Measurements from ENCODE around the gene HOXD12.

HOXD12 gene

DNA sequence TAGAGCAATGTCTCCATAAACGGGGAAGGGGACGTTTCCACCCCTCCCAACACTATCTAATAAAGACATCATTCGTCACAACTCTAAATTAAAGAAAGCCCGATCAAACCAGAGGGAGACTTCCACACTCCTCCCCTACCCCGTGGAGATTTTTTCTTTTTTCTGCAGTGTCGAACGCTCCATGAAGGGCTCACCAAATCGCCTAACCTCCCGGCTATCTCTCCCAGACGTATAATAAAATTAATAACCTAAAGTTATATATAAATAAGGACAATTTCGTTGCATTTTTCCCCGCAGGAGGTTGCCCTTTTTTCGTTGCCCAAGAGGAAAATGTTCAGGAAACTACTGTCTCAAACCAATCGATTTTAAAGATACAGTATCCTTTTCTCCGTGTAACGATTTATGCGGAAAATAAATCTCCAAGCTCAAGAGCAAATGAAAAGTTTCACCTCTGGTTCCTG is 18.2 kb upstream of the HOXD12 start:
- DNase-seq = no peak

DNA sequence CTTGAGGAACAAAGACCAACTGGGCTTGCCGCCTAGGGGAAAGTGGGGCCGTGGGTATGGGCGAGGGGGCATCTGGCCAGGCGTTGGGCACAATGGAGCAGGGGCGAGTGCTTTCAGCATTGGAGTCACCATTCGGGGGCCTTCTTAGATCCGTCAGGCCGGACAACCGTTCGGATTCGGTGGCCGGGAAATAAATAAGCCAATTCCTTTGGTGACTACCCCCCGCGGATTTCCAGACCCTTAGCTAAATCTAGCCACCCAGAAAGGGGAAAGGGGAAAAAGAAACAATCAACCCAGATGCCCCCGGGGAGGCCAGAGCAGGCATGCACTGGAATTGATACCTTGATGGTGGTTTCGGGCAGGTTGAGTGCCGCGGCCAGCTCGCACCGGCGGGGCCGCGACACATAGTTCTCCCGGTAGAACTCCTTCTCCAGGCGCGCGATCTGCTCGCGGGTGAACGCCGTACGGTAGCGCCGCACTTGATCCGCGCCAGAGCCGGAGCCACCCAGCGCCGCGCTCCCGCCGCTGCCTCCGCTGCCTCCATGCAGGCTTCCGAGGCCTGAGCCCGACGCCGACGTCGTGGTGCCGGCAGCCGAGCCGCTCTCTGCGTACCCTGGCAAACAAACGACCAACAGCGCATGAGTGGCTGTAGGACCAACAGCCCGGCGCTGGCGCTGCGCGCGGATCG is 17.6 kb upstream of the HOXD12 start:
- no peak for DNase-seq

DNA sequence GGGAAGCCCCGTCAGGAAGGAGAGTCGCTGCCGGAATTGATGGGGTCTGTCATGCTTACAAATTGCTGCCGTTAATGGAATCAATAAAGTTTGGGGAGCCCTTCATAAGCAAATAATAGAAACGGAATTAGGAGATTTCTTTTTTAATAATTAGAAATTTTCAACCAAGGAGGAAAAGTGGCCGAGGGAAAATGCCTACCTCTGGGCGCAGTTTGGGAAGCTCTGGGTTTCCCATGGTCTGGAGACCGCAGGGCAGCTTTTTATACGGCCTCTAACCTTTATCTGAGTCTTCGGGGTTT is 17.1 kb upstream of the HOXD12 start:
- no peak for DNase-seq

DNA sequence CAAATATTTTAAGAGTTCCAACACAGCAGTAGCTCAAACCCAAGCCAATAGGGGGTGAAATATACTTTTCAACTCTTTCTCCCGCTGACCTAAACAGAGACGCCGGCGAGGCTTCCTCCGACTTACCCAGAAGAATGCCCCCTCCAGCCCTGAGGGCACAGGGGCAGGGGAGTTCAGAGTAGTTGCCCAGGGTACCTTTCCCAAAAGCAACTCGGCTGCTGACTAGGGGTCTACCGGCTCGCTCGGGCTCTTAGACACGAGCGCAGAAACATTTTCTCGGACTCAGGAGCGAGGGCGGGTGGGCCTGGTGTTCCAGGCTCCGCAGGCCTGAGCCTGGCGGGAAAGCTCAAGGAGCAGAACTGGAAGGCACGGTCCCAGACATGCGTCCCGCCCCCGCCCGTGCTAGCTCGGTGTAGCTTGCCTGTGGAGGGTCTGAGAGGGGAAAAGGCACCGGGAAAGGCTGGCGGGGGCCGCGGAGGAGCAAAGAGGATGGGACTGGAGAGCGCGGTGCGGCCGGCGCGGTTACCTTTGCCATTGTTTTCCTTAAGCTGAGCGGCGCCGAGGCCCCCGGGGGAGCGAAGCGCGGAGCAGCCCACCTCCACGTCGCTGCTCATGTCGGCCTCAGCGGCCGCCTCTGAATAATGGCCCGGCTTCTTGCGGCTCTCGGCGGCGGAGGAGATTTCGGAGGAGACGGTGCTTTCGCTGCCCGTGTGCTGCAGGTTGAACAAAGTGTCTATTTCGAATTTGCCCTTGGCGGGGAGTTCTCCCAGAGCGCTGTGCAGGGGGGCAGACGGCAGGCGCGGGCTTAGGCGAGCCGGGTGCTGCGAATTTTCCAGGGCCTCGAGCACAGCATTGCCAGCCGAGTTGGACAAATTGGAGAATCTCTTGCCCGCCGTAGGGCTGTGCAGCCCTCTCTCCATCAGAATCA is 16.5 kb upstream of the HOXD12 start:
- no peak for DNase-seq

DNA sequence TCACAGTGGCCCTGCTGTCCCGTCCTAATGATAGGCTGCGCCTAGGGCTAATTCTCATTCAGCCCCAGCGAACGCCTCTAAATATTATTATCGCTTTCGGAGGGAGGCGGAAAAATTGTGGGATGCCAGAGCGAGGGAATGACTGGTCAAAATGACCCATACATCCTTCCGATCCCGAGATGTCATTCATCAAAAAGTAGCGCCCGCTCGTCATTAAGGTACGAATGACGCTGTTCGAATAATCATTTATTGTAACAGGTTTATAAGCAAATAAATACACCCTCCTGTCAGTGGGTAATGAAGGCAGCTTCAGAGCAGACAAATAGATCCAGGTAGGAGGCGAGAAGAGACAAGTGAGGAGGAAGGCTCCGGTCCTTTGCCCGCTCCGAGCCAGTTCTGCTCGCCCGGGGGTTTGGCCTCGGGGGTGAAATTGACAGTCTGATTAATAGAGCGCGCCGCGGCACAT is 15.8 kb upstream of the HOXD12 start, which contains the start of gene EVX2:
TSS of gene EVX2 (minus strand) at position 167 of the 466 bp plus-strand sequence. CDS start 186 bp downstream, outside the sequence.
- no peak for DNase-seq

DNA sequence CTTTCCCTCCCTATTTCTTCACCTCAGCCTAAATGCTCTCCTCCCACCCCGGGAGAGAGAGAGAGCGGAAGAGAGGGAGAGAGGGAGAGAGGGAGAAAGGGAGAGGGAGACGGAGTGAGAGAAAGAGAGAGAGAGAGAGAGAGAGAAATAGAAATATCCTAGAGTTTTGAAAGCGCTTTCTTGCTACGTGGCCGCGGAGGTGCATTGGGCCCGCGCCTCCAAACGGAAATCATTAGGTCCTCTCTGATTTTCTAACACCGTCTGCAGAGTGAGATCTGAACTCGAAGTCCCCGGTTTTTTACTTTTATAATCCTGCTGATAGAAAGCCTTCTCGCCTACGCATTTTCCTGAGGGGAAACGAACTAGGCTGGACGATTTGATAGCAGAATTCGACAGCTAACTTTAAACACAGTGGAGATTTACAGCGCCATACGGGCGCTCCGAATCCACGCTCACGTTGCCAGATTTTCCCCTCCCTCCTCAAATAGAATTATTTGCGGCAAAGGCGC is 14.9 kb upstream of the HOXD12 start:
- DNase-seq = no peak

DNA sequence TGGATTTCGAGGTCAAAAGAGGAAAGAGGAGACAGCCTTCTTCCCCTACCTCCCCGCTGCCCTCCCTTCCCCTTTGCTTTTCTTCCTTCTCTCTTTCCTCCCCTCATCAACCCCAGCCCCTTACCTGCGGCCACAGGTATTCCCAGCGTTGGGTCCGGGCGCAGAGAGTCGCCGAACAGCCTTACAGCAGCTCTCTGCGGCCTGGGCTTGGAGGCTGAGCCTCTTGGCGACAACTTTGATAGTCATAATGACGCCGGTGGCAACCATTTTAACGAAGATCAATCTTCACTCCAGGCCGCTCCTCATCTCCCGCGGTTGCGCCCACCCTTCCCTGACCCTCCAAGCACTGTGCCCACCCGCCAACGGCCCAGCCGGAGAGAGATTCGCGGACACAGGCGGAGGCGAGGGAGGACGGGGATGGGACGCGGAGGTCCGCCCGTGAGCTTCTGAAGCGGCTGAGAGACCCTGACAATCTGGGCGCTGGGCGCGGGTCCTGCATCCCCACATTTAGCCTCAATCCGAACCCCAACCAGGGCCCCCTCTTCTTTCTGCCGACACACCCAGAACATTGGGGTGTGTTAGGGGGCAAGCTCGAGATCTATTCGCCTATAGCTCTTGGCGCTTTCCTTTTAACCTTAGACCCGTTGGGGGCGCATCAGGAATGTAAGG is 14.3 kb upstream of the HOXD12 start:
- no peak for DNase-seq

DNA sequence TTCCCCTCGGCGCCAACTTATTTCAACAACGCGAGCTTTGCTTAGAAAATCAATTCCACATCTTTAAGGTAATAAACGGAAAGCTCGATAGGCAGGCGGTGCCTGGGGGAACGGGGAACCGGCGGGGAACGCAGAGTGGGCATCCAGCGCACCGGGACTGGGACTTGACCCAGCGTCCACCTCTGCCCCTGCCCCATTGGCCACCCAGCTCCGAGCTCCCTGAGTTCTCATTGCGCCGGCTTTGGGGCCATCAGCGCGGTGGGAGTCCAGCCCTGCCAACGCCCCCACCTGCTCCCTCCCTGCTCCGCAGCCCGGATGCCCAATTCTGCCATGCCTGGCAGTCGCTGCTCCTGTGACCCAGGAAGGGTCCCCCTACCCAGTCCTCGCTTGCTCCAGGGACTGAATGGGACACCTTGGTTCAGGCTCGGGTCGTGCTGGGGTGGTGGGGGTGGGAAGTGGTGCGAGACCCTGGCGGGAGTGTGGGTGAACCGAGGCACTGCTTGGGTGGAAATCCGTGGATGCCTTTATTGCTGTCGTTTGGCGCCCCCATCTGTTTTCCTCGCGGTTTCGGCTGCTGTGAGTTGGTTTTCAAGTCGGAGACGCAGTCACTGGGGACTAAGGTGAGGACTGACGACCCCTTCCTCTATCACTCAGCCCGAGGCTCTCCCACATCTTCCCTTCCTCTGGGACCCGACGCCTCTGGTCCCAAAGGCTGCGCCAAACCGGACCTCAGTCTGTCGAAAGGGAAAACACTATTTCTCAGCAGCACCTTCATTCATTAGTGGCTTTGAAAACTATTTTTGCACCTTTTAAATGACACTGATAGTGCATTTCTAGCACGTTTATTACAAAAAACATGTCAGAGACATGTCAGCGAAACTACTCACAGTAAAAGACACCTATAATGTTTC is 13.5 kb upstream of the HOXD12 start:
- no peak for DNase-seq

DNA sequence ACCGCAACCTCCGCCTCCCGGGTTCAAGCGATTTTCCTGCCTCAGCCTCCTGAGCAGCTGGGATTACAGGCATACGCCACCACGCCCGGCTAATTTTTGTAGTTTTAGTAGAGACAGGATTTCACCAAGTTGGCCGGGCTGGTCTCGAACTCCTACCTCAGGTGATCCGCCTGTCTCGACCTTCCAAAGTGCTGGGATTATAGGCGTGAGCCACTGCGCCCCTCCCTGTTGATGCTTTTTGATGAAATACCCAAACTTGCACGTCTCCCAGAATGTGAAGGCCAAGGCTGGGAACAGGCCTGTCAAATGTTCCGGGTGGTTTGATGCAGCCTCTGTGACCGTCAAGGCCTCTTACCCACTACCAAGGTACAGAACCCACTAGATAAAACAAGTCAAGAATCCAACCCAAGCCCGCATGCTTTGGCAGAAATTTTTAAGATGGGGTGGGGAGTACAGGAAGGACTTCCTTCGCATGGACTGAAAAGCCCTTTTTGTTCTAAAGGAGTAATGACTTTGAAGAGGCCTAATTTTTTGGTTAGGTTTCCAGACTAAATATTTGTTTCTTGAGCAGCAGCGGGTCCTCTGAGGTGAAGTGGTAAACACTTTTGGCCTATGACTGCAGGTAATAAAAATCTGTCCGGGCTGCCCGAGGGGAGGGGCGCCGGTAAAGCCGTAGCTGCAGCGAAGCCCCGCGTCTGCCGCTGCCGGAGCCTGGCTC is 12.1 kb upstream of the HOXD12 start:
- DNase-seq = no peak

DNA sequence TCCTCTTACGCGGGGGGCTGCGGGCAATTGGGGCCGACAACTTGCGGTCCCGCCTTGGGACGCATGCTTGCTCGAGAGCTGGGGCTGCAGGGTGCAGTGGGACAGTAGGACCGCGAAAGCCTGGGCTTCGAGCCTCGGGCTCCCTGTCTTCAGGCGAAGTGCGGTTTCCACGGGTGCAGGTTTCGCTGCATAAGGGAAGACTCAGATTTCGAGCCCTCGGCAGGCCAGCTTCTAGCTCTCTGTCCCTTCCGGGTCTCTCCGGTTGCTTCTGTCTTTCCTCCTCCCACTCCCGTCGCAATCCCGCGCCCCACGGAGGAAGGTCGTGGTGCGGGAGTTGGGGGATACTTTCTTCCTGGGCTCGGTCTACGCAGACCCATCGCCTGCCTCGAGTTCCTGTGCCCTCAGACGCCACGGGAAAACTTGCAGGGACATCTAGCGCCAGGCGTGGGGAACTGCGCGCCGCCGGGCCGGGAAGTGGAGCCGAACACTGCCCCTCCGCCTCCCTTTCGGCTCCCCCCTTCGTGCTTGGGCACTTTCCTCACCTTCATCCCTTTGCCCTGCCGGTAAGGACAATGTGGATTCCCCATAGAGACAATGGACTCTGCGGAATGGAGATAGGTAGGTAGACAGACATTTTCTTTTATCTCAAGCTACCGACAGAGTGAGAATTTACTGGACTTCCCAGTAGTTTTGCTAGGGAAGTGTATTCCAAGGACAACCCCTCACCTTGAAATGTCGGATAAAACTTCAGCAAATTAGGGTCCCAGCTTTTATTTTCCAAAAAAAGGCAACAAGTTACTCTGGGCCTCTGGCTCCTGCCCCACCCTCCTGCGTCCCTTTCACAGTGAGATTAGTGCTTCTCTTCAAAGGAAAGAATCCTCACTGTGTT is 11.3 kb upstream of the HOXD12 start:
- no peak for DNase-seq

DNA sequence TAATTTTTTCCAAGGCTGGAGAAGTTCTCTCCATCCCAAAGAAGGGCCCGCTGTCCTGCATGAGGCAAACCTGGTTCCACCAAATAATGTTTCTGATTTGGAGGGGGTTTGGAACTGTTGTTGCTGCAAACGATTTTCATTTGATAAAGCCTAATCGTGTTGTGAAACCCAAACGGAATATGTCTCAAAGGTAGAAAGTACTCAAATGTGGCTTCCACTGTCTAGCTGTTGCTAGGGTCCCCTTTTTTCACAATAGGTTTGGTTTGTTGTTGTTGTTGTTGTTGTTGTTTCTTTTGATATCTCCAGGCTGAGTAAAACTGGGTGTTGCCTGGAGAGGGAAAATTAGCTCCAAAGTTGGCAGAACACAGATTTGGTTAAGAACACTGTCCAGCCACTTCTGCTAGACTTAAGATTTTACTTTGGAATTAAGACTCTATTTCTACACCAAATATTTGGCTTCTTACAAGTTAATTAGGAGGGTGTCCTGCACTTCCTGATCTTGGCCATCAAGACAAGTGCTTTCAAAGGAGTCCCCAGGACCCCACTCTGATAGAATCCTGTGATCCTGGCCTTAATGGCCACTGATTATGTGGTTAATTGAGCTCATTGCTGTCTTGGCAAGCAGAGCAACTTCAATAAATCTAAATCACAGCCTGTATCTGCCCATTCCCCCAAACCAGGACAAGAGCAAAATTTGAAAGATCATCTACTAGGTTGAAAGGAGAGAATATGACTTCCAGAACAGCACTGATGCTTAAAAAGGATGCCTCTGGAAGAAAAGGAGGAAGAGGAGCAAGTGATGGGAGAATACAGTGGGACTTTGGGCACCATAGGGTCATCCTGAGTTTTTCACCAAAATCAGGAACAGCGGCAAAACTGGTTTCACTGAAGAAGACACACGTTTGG is 10.4 kb upstream of the HOXD12 start:
- DNase-seq = no peak

DNA sequence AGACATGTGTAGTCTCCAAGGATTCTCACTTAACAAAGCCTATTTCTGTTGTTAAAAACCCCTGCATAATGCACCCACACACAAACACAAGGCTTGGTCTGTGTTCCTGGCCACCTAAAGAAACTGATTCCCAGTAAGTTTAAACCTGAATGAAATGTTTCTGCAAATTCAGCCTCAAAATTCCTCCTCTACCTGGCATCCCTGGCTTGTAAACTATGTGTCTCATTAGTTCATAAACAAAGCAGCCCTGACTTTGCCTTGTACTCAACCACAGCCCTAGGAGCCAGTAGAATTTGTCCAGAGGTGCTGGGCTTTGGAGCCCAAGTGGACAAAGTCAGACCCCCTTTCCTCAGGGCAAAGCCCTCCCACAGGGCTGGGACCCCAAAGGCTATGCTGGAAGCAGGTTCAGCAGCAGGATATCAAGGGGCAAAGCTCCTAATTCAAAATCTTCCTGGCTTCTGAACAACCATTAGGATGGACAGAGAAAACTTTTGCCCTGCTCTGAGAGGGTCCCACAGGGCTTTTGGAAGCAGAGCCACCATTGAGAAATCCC is 9.7 kb upstream of the HOXD12 start:
- no peak for DNase-seq

DNA sequence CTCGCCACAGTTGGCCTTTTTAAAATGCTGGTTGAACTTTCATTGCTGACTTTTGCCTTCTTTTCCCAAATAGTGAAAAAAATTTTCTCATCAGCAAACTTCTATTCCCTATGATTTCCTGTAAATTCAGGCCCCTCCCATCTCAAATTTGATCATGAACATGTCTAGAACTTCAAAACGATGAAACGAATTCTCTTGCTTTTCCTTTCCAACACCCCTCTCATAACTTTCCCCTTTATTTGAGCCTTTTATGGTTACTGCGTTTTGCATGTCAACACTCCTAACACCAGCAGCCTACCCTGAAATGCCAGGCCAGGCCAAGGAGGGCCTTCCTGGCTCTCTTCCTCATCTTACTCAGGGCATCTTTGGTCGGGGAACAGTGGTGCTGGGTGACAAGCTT is 8.7 kb upstream of the HOXD12 start:
- DNase-seq = no peak

DNA sequence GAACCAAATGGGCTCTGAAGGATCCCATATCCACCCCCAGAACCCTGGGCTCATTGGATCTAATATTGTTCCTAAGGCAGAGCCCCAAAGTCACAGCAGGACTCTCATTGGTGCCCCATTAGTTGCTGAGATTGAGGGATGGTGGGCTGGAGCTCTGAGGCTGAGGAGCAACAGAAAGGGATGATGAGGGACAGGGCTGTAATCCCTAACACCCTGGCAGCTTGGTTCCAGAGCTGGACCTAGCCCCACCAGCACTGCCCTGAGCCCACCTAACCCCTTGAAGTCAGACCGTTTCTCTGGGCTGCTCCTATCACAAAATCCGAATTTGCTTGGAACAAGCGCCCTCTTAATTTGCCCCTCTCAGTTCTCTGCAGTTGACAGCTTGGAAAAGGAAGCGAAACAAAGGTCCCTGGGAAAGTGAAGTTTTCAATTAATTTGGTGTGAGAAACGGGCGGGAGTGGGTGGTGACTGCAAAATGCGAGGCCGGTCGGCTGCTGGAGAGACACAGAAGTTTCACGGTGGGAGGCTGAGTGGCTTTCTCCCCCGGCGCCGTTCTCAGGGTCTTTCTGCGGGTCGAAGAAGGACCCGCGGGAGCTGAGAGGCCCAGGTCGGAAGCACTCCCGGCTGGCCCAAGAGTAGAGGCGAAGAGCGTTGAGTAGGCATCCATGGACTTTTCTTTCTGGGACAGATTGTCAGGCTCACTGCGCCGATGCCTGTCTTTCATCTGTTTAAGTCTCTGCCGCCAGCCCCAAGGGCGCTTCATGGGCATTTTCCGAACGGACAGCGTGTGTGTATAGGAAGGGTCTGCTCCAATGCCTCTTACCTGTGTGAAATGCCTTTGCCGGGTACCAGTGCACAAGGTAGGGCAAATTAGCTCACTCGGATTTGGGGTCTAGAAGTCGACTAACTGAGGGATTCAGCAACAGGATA is 8.0 kb upstream of the HOXD12 start:
- no peak for DNase-seq

DNA sequence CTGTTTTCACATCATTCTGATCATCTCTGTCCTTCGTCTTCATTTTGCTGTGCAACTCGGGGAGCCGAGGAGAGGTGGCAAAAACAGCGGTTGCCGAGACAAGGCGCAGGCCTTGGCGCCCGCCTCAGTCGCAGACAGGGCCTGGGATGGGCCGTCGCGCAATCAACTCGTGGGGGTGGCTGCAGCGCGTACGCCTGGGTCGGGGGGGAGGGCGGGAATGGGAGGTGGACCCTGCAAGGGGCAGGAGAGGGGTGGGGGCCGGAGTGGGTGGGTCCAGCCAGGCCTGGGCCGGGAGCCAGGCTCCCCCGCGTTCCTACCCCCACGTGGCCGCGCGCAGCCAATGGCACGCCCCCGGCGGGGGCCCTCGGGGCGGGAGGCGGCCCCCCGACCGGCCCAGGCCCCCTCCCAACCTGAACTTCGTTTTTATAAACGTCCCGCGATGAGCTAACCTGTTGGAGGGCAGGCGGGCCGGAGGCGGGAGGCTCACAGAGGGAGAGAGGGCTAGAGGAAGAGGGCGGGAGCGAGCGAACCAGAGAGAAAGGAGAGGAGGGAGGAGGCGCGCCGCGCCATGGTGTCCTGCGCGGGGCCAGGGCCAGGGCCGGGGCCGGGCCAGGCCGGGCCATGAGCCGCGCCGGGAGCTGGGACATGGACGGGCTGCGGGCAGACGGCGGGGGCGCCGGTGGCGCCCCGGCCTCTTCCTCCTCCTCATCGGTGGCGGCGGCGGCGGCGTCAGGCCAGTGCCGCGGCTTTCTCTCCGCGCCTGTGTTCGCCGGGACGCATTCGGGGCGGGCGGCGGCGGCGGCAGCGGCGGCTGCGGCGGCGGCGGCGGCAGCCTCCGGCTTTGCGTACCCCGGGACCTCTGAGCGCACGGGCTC is 7.1 kb upstream of the HOXD12 start, which contains the start of gene HOXD13:
TSS of gene HOXD13 (plus strand) at position 452 of the 875 bp plus-strand sequence. CDS start at position 622, 170 bp downstream.
- DNase-seq = no peak

DNA sequence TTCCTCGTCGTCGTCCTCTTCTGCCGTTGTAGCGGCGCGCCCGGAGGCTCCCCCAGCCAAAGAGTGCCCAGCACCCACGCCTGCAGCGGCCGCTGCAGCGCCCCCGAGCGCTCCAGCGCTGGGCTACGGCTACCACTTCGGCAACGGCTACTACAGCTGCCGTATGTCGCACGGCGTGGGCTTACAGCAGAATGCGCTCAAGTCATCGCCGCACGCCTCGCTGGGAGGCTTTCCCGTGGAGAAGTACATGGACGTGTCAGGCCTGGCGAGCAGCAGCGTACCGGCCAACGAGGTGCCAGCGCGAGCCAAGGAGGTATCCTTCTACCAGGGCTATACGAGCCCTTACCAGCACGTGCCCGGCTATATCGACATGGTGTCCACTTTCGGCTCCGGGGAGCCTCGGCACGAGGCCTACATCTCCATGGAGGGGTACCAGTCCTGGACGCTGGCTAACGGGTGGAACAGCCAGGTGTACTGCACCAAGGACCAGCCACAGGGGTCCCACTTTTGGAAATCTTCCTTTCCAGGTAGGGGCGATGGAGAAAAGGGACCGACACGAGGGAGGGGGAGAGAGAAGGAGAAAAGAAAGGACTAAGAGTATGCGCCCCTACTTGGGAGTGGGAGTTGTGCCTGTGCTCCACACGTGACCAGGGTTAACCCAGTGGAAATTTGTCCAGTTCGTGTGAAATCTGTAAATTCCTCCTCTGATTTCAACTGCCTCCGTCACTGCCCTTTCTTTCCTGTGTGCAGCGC is 6.3 kb upstream of the HOXD12 start:
- DNase-seq = no peak

Measured in SIG-M5 (cell line).